Measurements from ENCODE around the gene NELL2. TPM values are rescaled to one million over a fixed set of nuclear protein-coding genes. Genes with fewer than 3 reads are reported as not detected.

NELL2 gene
- total RNA-seq, 1 donor from 2014 or later: 1.0 TPM

DNA sequence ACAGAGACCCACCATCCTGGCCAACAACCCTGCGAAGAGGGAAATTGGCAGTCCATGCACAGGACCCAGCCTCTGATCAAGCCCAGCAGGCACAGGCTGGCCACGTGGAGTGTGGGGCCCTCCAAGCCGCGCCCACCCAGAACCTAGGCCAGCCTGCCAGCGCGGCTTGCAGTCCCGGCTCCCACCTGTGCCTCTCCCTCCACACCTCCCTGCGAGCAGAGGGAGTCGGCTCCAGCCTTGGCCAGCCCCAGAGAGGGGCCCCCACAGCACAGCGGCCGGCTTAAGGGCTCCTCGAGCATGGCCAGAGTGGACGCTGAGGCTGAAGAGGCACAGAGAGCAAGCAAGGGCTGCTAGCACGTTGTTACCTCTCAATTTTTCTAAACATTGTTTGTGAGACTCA, 373.4 kb downstream of the NELL2 start:
- FAIRE-seq (no peak), DNase-seq (ENCODE audit: low read depth) (no peak)
- Histone ChIP-seq H3K4me3 (ENCODE audit: insufficient read depth, low read depth, low read length) (no peak overlapping the region), H3K9me3 (ENCODE audit: insufficient read depth, low read depth, low read length) (no peaks in the 10 kb centered on the region), H3K27ac (ENCODE audit: low read depth, low read length) (no peak overlapping the region), H4K20me1 (ENCODE audit: insufficient read depth, low read length) (no peaks in the 10 kb centered on the region), H3K9ac (ENCODE audit: low read length) (no peak overlapping the region), H3K4me2 (ENCODE audit: low read length) (no peak overlapping the region), H3K36me3 (ENCODE audit: insufficient read depth, low read length) (no peaks in the 10 kb centered on the region), H3K27me3 (ENCODE audit: insufficient read depth, low read length) (no peaks in the 10 kb centered on the region), H3K4me1 (ENCODE audit: insufficient read depth, low read length) (no peaks in the 10 kb centered on the region), H3K79me2 (ENCODE audit: insufficient read depth, low read length) (no peaks in the 10 kb centered on the region), H2AFZ (ENCODE audit: low read depth, low read length) (no peak overlapping the region)
- H3K27ac Mint-ChIP-seq (ENCODE audit: unreplicated experiment): no peak overlapping the region
- TF ChIP-seq CTCF (IDR thresholded peaks at IDR 0.05; ENCODE audit: insufficient read depth, low read depth, low read length) (no peak), EZH2 (IDR thresholded peaks at IDR 0.05; ENCODE audit: insufficient read depth, low read length) (no peak)
- no peaks in the 10 kb centered on the region for H3K27me3 Mint-ChIP-seq (ENCODE audit: low read depth, unreplicated experiment)
- H3K4me3 Mint-ChIP-seq (ENCODE audit: unreplicated experiment): no peak overlapping the region
- no peaks in the 10 kb centered on the region for H3K36me3 Mint-ChIP-seq (ENCODE audit: low read depth, unreplicated experiment)
- H3K9me3 Mint-ChIP-seq (ENCODE audit: unreplicated experiment): peaks cover 1% of the 10 kb centered on the region
- H3K4me1 Mint-ChIP-seq (ENCODE audit: low read depth, unreplicated experiment): no peaks in the 10 kb centered on the region

- H3K79me2 ChIP-seq (ENCODE audit: insufficient read depth, low read length): no peaks in the 10 kb centered on the region
These were observed 375.7 kb downstream of the NELL2 start for GRCh38 chr12:44500423-44500822.

More at GRCh38 chr12:44500423-44500822, 375.7 kb downstream of the NELL2 start:
- Mint-ChIP-seq H3K4me1 (ENCODE audit: low read depth, unreplicated experiment) (no peaks in the 10 kb centered on the region), H3K36me3 (ENCODE audit: low read depth, unreplicated experiment) (no peaks in the 10 kb centered on the region), H3K27ac (ENCODE audit: unreplicated experiment) (no peak overlapping the region), H3K4me3 (ENCODE audit: unreplicated experiment) (no peak overlapping the region), H3K9me3 (ENCODE audit: unreplicated experiment) (peaks cover 1% of the 10 kb centered on the region), H3K27me3 (ENCODE audit: low read depth, unreplicated experiment) (no peaks in the 10 kb centered on the region)
- H3K4me1 ChIP-seq (ENCODE audit: insufficient read depth, low read length): no peaks in the 10 kb centered on the region
- no peak overlapping the region for H3K4me3 ChIP-seq (ENCODE audit: insufficient read depth, low read depth, low read length)
- H4K20me1 ChIP-seq (ENCODE audit: insufficient read depth, low read length): no peaks in the 10 kb centered on the region
- H2AFZ ChIP-seq (ENCODE audit: low read depth, low read length): no peak overlapping the region
- no peaks in the 10 kb centered on the region for H3K36me3 ChIP-seq (ENCODE audit: insufficient read depth, low read length)
- DNase-seq (ENCODE audit: low read depth): no peak
- no peak overlapping the region for H3K4me2 ChIP-seq (ENCODE audit: low read length)
- no peak for TF ChIP-seq EZH2 (IDR thresholded peaks at IDR 0.05; ENCODE audit: insufficient read depth, low read length)
- no peak for TF ChIP-seq CTCF (IDR thresholded peaks at IDR 0.05; ENCODE audit: insufficient read depth, low read depth, low read length)
- no peak overlapping the region for H3K27ac ChIP-seq (ENCODE audit: low read depth, low read length)
- no peaks in the 10 kb centered on the region for H3K9me3 ChIP-seq (ENCODE audit: insufficient read depth, low read depth, low read length)
- H3K27me3 ChIP-seq (ENCODE audit: insufficient read depth, low read length): no peaks in the 10 kb centered on the region
- FAIRE-seq: no peak
- H3K9ac ChIP-seq (ENCODE audit: low read length): no peak overlapping the region

All from astrocyte (in vitro differentiated cells and primary cell).